Measurements from ENCODE around the gene CEMIP. TPM values are rescaled to one million over a fixed set of nuclear protein-coding genes. Genes with fewer than 3 reads are reported as not detected.

The CEMIP gene
- total and polyA plus RNA-seq, 3 experiments from 2014 or later = not detected

DNA sequence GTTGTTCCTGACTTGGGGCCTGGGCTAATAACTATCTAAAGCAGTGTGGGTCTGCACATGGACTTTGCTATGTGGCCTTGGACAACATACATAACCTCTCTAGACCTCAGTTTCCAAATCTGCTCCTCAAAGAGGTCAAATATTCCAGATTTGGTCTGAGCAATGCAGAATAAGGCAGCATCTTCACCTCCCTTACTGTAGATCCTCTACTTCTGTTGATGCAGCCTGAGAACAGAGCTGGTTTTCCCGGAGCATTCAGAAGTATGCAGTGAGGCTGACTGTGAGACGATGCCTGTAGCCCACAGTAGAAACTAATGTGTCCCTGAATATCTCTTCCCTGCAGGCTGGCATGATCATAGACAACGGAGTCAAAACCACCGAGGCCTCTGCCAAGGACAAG lies 145.1 kb downstream of the CEMIP start:
- no peak for DNase-seq
- Histone ChIP-seq H3K4me3 (ENCODE audit: low read length) (no peak overlapping the region), H3K4me1 (ENCODE audit: insufficient read depth, low read length) (peaks cover 12% of the 10 kb centered on the region), H3K36me3 (ENCODE audit: insufficient read depth, low read length) (no peaks in the 10 kb centered on the region), H3K27me3 (ENCODE audit: insufficient read depth, low read length, poor library complexity, severe bottlenecking) (no peaks in the 10 kb centered on the region), H3K9me3 (ENCODE audit: low read length) (no peaks in the 10 kb centered on the region), H3K27ac (ENCODE audit: low read depth, low read length) (no peak overlapping the region)
- no peaks in the 10 kb centered on the region for H3K9me3 Mint-ChIP-seq
- POLR2A ChIA-PET = no interaction called here
- H3K27ac Mint-ChIP-seq = no peak overlapping the region
- H3K27me3 Mint-ChIP-seq = peaks cover 0 to 7% of the 10 kb centered on the region in 2 donors
- peaks cover 23 to 30% (median 30%) of the 10 kb centered on the region in 3 donors for H3K4me1 Mint-ChIP-seq
- H3K4me3 Mint-ChIP-seq = no peak overlapping the region
- CTCF ChIA-PET = no interaction called here
- H3K36me3 Mint-ChIP-seq = peaks cover 9 to 20% (median 11%) of the 10 kb centered on the region in 3 donors

DNA sequence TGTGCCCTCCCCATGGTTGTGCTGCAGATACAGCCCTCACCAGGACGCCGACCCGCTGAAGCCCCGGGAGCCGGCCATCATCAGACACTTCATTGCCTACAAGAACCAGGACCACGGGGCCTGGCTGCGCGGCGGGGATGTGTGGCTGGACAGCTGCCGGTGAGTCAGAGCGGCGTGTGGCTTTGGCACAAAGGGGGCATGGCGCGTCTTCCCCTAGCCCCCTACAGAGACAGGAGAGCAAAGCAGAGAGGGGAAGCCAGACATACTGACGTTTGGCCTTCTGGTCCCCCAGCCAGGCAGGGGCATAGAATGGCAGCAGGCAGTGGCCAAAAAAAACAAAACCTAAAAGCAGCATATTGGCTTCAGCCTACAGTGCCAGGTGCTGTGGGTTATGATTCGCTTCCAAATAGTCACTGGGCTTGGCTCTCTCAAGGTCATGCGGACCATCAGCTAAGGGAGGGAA lies 146.5 kb downstream of the CEMIP start:
- CTCF ChIA-PET = no interaction called here
- POLR2A ChIA-PET = no interaction called here
- Histone ChIP-seq H3K4me1 (ENCODE audit: insufficient read depth, low read length) (peaks cover 6% of the 10 kb centered on the region), H3K27ac (ENCODE audit: low read depth, low read length) (no peak overlapping the region), H3K27me3 (ENCODE audit: insufficient read depth, low read length, poor library complexity, severe bottlenecking) (no peaks in the 10 kb centered on the region), H3K9me3 (ENCODE audit: low read length) (no peaks in the 10 kb centered on the region), H3K4me3 (ENCODE audit: low read length) (no peak overlapping the region), H3K36me3 (ENCODE audit: insufficient read depth, low read length) (no peaks in the 10 kb centered on the region)
- no peak for DNase-seq
- Mint-ChIP-seq H3K9me3 (no peaks in the 10 kb centered on the region), H3K27me3 (peaks cover 0 to 4% of the 10 kb centered on the region in 2 donors), H3K4me3 (no peak overlapping the region), H3K36me3 (peaks cover 9 to 24% (median 11%) of the 10 kb centered on the region in 3 donors), H3K27ac (no peak overlapping the region), H3K4me1 (peaks cover 13 to 20% (median 20%) of the 10 kb centered on the region in 3 donors)

DNA sequence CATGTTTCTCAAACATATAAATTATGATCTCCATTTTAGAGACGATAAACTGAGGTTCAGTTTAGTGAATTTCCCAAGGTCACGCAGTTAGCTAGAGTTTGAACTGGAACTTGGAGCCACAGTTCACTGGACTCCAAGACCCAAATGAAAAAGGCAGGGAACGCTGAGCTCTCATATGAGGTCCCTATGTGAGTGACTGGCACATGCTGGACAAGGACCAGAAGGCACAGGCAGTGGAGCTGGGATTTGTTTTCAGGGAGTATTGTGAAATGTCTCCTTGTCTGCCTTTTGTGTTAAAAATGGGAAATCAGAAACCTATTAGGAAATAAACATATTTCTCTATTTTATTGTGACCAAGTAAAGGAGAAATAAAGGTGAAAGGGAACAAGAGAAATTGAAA lies 147.0 kb downstream of the CEMIP start:
- Histone ChIP-seq H3K36me3 (ENCODE audit: insufficient read depth, low read length) (no peaks in the 10 kb centered on the region), H3K9me3 (ENCODE audit: low read length) (no peaks in the 10 kb centered on the region), H3K27ac (ENCODE audit: low read depth, low read length) (no peak overlapping the region), H3K4me1 (ENCODE audit: insufficient read depth, low read length) (peaks cover under 1% of the 10 kb centered on the region), H3K27me3 (ENCODE audit: insufficient read depth, low read length, poor library complexity, severe bottlenecking) (no peaks in the 10 kb centered on the region), H3K4me3 (ENCODE audit: low read length) (no peak overlapping the region)
- POLR2A ChIA-PET = no interaction called here
- DNase-seq = no peak
- no peaks in the 10 kb centered on the region for H3K9me3 Mint-ChIP-seq
- H3K27me3 Mint-ChIP-seq = peaks cover 0 to 4% of the 10 kb centered on the region in 2 donors
- peaks cover 9 to 15% (median 15%) of the 10 kb centered on the region in 3 donors for H3K4me1 Mint-ChIP-seq
- no peak overlapping the region for H3K4me3 Mint-ChIP-seq
- CTCF ChIA-PET = no interaction called here
- peak overlapping the region in 1 of 8 donors; percentile 17 for H3K27ac Mint-ChIP-seq
- peaks cover 9 to 24% (median 11%) of the 10 kb centered on the region in 3 donors for H3K36me3 Mint-ChIP-seq

DNA sequence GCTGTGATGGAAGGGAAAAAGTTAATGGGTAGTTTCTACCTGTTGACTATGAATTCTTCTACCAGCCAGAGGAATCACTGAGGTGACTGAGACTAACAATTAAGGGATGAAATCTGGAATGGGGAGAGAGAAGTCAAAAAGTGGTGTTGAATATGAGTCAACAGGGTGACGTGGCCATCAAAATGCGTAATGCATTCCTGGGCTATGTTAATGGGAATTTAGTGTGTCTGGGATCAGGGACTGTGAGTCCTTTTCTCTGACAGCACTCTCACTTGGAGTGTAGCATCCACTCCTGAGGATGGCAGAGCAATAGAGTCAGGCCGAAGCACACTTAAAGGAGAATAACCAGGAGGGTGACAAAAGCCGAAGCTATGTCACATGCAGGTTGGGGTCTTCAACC lies 150.1 kb downstream of the CEMIP start:
- no peaks in the 10 kb centered on the region for H3K4me1 Mint-ChIP-seq
- no peak overlapping the region for H3K4me3 Mint-ChIP-seq
- Histone ChIP-seq H3K9me3 (ENCODE audit: low read length) (no peaks in the 10 kb centered on the region), H3K27me3 (ENCODE audit: insufficient read depth, low read length, poor library complexity, severe bottlenecking) (no peaks in the 10 kb centered on the region), H3K36me3 (ENCODE audit: insufficient read depth, low read length) (no peaks in the 10 kb centered on the region), H3K4me3 (ENCODE audit: low read length) (no peak overlapping the region), H3K27ac (ENCODE audit: low read depth, low read length) (no peak overlapping the region), H3K4me1 (ENCODE audit: insufficient read depth, low read length) (no peaks in the 10 kb centered on the region)
- POLR2A ChIA-PET = no interaction called here
- H3K27ac Mint-ChIP-seq = no peak overlapping the region
- no peak for DNase-seq
- CTCF ChIA-PET = no interaction called here
- H3K9me3 Mint-ChIP-seq = no peaks in the 10 kb centered on the region
- peaks cover 0 to 3% of the 10 kb centered on the region in 2 donors for H3K27me3 Mint-ChIP-seq
- peaks cover 0 to 10% (median 0%) of the 10 kb centered on the region in 3 donors for H3K36me3 Mint-ChIP-seq

DNA sequence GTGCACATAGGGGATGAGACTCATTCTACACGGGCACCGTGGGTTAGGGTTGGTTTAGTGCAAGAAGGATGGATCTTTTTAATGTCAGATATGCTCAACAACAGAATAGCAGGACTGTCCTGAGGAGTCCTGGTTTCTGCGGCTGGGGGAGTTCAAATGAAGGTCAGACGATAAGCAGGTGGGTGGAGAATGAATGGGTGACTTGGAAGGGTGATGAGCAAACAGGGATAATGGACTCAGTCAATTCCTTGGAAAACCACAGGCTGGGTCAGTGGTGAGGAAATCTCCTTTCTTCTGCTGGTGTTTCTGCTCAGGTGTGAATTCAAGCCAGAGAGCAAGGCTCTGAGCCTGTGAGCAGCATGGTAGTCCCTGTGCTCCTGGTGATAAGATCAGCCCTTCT lies 150.5 kb downstream of the CEMIP start:
- Histone ChIP-seq H3K27me3 (ENCODE audit: insufficient read depth, low read length, poor library complexity, severe bottlenecking) (no peaks in the 10 kb centered on the region), H3K4me3 (ENCODE audit: low read length) (no peak overlapping the region), H3K9me3 (ENCODE audit: low read length) (no peaks in the 10 kb centered on the region), H3K4me1 (ENCODE audit: insufficient read depth, low read length) (no peaks in the 10 kb centered on the region), H3K27ac (ENCODE audit: low read depth, low read length) (no peak overlapping the region), H3K36me3 (ENCODE audit: insufficient read depth, low read length) (no peaks in the 10 kb centered on the region)
- CTCF ChIA-PET = no interaction called here
- DNase-seq = no peak
- peaks cover 0 to 2% (median 2%) of the 10 kb centered on the region in 3 donors for H3K4me1 Mint-ChIP-seq
- no peak overlapping the region for H3K4me3 Mint-ChIP-seq
- H3K36me3 Mint-ChIP-seq = peaks cover 0 to 8% (median 2%) of the 10 kb centered on the region in 3 donors
- POLR2A ChIA-PET = no interaction called here
- peaks cover 0 to 3% of the 10 kb centered on the region in 2 donors for H3K27me3 Mint-ChIP-seq
- H3K27ac Mint-ChIP-seq = no peak overlapping the region
- H3K9me3 Mint-ChIP-seq = no peaks in the 10 kb centered on the region

DNA sequence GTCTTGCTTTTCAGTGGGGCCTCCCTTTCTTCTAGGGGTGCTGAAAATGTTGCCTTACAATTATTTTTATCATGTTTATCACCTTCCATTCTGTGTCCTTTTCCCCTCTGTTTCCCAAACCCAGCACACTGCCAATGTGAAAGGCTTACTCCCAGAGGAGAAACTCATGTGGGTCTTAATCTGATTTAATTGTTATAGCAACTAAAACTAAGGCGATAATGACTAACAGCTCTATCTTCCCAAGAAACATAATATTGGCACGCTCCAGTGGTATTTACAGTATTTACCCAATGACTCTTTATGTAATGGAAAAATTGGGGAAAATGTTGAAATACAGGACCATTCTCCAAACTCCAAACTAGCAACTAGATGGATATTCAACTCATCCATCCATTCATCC lies 152.0 kb downstream of the CEMIP start:
- no peaks in the 10 kb centered on the region for H3K27me3 ChIP-seq (ENCODE audit: insufficient read depth, low read length, poor library complexity, severe bottlenecking)
- no peak for DNase-seq
- no peaks in the 10 kb centered on the region for H3K4me1 ChIP-seq (ENCODE audit: insufficient read depth, low read length)
- H3K4me3 ChIP-seq (ENCODE audit: low read length) = no peak overlapping the region
- H3K36me3 ChIP-seq (ENCODE audit: insufficient read depth, low read length) = no peaks in the 10 kb centered on the region
- no peaks in the 10 kb centered on the region for H3K9me3 ChIP-seq (ENCODE audit: low read length)
- Mint-ChIP-seq H3K27ac (no peak overlapping the region), H3K9me3 (no peaks in the 10 kb centered on the region), H3K4me1 (peaks cover 0 to 4% (median 4%) of the 10 kb centered on the region in 3 donors), H3K27me3 (peaks cover 0 to 3% of the 10 kb centered on the region in 2 donors), H3K4me3 (no peak overlapping the region), H3K36me3 (peaks cover 0 to 11% (median 5%) of the 10 kb centered on the region in 3 donors)
- ChIA-PET CTCF (no interaction called here), POLR2A (no interaction called here)
- no peak overlapping the region for H3K27ac ChIP-seq (ENCODE audit: low read depth, low read length)

DNA sequence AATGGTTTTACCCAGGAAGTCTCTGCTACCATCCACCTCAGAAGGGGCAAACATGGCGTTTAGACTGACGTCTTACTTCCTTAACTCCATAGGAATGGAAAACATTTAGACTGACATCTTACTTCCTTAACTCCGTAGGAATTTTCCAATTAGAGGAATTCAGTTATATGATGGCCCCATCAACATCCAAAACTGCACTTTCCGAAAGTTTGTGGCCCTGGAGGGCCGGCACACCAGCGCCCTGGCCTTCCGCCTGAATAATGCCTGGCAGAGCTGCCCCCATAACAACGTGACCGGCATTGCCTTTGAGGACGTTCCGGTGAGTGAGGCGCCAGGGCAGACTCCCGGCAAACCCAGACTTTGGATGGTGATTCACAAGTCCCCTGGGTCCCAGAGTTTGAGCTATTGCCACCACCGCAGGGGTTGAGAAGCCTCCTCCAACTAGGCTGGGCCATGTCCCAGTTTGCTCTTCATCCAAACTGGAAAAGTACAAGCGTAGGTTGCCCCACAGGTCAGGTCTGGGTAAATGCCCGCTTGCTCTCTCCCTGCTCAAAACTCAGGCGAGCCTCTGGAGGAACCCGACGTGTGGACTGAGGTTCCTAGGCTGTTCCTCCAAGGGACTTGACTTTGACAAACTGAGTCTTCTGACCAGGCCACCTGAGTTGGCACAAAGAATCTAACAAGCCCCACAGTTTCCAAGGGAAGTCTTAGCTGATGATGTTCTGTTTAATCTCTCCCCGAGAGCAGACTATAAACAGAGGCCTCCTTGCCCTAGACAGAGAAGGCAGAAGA lies 152.7 kb downstream of the CEMIP start:
- ChIA-PET POLR2A (no interaction called here), CTCF (no interaction called here)
- DNase-seq = no peak
- Histone ChIP-seq H3K27ac (ENCODE audit: low read depth, low read length) (no peak overlapping the region), H3K36me3 (ENCODE audit: insufficient read depth, low read length) (no peaks in the 10 kb centered on the region), H3K27me3 (ENCODE audit: insufficient read depth, low read length, poor library complexity, severe bottlenecking) (no peaks in the 10 kb centered on the region), H3K9me3 (ENCODE audit: low read length) (no peaks in the 10 kb centered on the region), H3K4me3 (ENCODE audit: low read length) (no peak overlapping the region), H3K4me1 (ENCODE audit: insufficient read depth, low read length) (no peaks in the 10 kb centered on the region)
- Mint-ChIP-seq H3K27me3 (peaks cover 0 to 2% of the 10 kb centered on the region in 2 donors), H3K4me1 (peaks cover 0 to 4% (median 4%) of the 10 kb centered on the region in 3 donors), H3K4me3 (no peak overlapping the region), H3K27ac (no peak overlapping the region), H3K9me3 (no peaks in the 10 kb centered on the region), H3K36me3 (peaks cover 0 to 16% (median 12%) of the 10 kb centered on the region in 3 donors)

DNA sequence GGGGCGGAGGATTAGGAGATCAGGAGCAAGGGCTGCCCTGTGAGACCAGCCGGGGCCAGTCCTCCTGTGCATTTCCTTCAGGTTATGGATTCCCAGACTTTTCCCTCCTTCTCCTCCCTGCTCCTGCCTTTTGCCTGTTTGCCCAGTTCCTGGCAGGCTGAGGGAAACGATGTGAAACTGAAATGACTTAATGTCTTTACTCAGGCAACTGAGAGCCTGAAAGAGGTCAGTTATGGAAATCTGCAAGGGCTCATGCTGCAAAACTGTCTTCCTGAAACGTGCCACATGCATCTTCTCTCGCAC lies 153.3 kb downstream of the CEMIP start:
- no peak overlapping the region for H3K4me3 ChIP-seq (ENCODE audit: low read length)
- DNase-seq = no peak
- no peaks in the 10 kb centered on the region for H3K4me1 ChIP-seq (ENCODE audit: insufficient read depth, low read length)
- H3K4me3 Mint-ChIP-seq = no peak overlapping the region
- H3K9me3 ChIP-seq (ENCODE audit: low read length) = no peaks in the 10 kb centered on the region
- ChIA-PET POLR2A (no interaction called here), CTCF (no interaction called here)
- H3K27ac ChIP-seq (ENCODE audit: low read depth, low read length) = no peak overlapping the region
- no peaks in the 10 kb centered on the region for H3K9me3 Mint-ChIP-seq
- no peaks in the 10 kb centered on the region for H3K36me3 ChIP-seq (ENCODE audit: insufficient read depth, low read length)
- H3K36me3 Mint-ChIP-seq = peaks cover 0 to 18% (median 18%) of the 10 kb centered on the region in 3 donors
- no peak overlapping the region for H3K27ac Mint-ChIP-seq
- H3K27me3 Mint-ChIP-seq = no peaks in the 10 kb centered on the region
- no peaks in the 10 kb centered on the region for H3K27me3 ChIP-seq (ENCODE audit: insufficient read depth, low read length, poor library complexity, severe bottlenecking)
- H3K4me1 Mint-ChIP-seq = peaks cover 0 to 4% (median 4%) of the 10 kb centered on the region in 3 donors

Measured in CD8-positive, alpha-beta memory T cell (primary cell).